HG02884 (cell line): Measurements from ENCODE around the gene TSHZ2.

Source experiments
- ATAC-seq: cut with Tn5 transposase; IDR thresholded peaks from one replicate; pipeline ENCODE4 v1.9.1; 2021; ENCODE audit warnings: mild to moderate bottlenecking, moderate library complexity; ENCODE audit not compliant: unreplicated experiment

The TSHZ2 gene

GRCh38 chr20:52994184-52994970 lies 22.2 kb downstream of the TSHZ2 start:
- ATAC-seq, result no peak

- no peak for ATAC-seq
Measured at GRCh38 chr20:52996130-52996529, 24.0 kb downstream of the TSHZ2 start.

- no peak for ATAC-seq
Measured at GRCh38 chr20:52996658-52997057, 24.5 kb downstream of the TSHZ2 start.

- no peak for ATAC-seq
Measured at GRCh38 chr20:52998268-52998667, 26.1 kb downstream of the TSHZ2 start.

GRCh38 chr20:52999040-52999439 lies 26.9 kb downstream of the TSHZ2 start:
- no peak for ATAC-seq

- peak; percentile 72 for ATAC-seq
Measured at GRCh38 chr20:53001498-53002301, 29.5 kb downstream of the TSHZ2 start.

- ATAC-seq, result no peak
Measured at GRCh38 chr20:53002786-53003185, 30.6 kb downstream of the TSHZ2 start.

GRCh38 chr20:53003420-53004154 lies 31.4 kb downstream of the TSHZ2 start:
- ATAC-seq, result no peak

GRCh38 chr20:53004267-53004813 lies 32.2 kb downstream of the TSHZ2 start:
- ATAC-seq, result no peak

- no peak for ATAC-seq
Measured at GRCh38 chr20:53009979-53010735, 38.0 kb downstream of the TSHZ2 start.

GRCh38 chr20:53011640-53012039 lies 39.5 kb downstream of the TSHZ2 start:
- ATAC-seq, result no peak

GRCh38 chr20:53013183-53013582 lies 41.0 kb downstream of the TSHZ2 start:
- ATAC-seq, result no peak

- ATAC-seq, result no peak
Measured at GRCh38 chr20:53013847-53014246, 41.7 kb downstream of the TSHZ2 start.

- no peak for ATAC-seq
Measured at GRCh38 chr20:53016071-53016470, 43.9 kb downstream of the TSHZ2 start.

- ATAC-seq, result no peak
Measured at GRCh38 chr20:53016534-53017042, 44.4 kb downstream of the TSHZ2 start.

GRCh38 chr20:53017206-53017605 lies 45.0 kb downstream of the TSHZ2 start:
- ATAC-seq, result no peak

GRCh38 chr20:53019464-53019863 lies 47.3 kb downstream of the TSHZ2 start:
- no peak for ATAC-seq

GRCh38 chr20:53020376-53020775 lies 48.2 kb downstream of the TSHZ2 start:
- ATAC-seq, result no peak

GRCh38 chr20:53020834-53021233 lies 48.7 kb downstream of the TSHZ2 start:
- ATAC-seq, result no peak

GRCh38 chr20:53021934-53022333 lies 49.8 kb downstream of the TSHZ2 start:
- peak; percentile 55 for ATAC-seq
